Adipose tissue (tissue), 3 donors: ENCODE data around the gene DUSP1. TPM values are rescaled to one million over a fixed set of nuclear protein-coding genes. Genes with fewer than 3 reads are reported as not detected.

Experiments
- H3K27ac ChIP-seq: one replicate; pipeline ENCODE4 v1.5.1; 2013; ENCODE audit warnings: low read depth, low read length
- WGBS, 3 donors: extraction: QIAGEN DNeasy Blood & Tissue Kit; methylation state at CpG; one replicate each; pipeline ENCODE4 v1.1.7; 2013; 5-methylcytosine and 5-hydroxymethylcytosine counted together
- polyA plus RNA-seq, 3 donors: library from polyadenylated mRNA; stranded (reverse); fragments of 200-250 nt; gene quantifications; one replicate each; pipeline ENCODE4 v1.2.3, GENCODE V29; 2013
- donor health status: healthy with polysubstance abuse.
- donor health status: Bipolar disorder and iron deficiency.
- donor health status: healthy.

The DUSP1 gene
- polyA plus RNA-seq, 3 donors = 163 to 1,279 (median 758) TPM

DNA sequence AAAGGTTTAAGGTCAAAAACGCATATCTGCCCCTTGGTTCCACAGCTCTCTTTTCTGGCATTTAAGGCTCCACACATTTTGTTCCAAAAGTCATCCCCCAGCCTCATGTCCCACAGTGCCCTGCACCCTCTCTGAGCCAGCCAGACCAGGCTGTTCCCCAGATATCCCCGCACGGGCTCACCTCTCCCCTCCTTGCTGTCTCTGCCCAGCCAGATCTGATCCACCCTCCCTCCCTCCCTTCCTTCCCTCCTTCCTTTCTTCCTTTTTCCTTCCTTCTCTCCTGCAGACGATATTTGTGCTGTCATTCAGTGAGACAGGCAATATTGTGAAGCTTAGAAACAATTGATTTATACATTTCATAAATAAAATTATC is 37.0 kb downstream of the DUSP1 start:
- WGBS, 3 donors = 14 to 38% (median 21%) methylated on average over 4 of the region's 4 CpGs
- peak overlapping the region; percentile 93 for H3K27ac ChIP-seq

DNA sequence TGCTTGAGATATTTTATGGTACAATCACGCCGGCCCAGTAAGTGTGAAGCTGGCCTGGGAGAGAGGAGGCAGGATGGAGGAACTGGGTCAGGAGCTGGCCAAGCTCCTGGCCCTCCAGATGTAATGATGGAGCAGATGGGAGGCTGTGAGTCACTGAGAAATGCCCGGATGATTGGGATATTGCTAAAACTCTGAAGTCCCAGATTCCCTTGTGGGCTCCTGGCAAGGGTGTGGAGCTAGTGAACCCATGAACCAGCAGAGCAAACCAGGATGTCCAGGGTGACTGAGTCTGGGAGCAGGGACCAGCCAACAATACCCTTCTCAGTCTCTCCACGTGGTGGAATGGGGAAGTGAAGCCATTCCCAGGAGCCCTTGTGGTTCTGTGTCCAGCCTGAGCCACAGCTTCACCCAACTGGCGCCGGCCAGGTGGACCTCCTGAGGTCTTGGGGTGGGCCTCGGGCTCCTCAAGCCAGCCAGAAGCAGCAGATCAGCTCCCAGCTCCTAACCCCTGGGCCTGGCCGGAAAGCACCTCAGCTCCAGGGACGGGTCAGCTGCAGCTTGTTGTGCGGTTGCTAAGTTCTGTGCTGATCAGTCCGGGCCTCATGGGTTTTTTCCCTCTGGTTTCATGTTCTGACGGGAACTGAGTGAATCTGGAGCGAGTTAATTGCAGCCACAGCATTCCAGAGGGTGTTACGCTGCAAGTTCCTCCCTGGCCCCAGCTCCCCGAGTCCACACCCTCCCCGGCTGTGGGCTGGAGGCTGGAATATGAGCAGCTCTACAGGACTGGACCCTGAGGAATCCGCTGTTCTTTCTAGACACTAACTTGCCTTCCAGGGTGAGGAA is 37.6 kb downstream of the DUSP1 start:
- WGBS, 3 donors = 32 to 62% (median 43%) methylated on average over 17 of the region's 17 CpGs
- H3K27ac ChIP-seq = peak overlapping the region; percentile 93

DNA sequence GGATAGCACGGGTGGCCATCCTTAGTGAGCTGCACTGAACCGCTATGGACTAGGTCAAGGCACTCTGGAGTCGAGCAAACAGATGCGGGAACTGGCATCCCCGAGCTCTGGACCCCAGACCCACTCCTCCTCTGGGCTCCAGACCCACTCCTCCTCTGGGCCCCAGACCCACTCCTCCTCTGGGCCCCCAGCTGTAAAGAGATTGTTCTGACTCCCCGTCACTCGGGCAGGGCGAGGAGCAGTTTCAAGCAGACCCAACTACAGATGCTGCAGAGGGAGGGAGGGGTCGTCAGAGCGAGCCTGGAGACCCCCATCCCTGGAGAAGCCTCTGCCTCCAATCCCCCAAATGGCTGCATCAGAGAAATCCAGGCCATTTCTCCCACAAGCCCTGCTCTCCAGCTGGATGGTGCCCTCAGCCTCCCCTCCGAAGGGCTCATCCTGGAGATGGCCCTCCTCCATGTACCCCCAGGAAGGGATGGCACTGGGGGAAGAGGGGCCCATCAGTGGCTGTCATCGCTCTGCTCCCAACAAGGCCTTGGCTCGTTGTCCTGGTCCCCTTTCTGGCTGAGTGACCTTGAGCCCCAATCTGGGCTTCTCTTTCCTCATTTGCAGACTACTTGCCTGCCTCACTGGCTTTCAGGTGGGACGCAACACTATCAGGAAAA is 38.7 kb downstream of the DUSP1 start:
- 77 to 95% (median 92%) methylated on average over 14 of the region's 14 CpGs for WGBS, 3 donors

DNA sequence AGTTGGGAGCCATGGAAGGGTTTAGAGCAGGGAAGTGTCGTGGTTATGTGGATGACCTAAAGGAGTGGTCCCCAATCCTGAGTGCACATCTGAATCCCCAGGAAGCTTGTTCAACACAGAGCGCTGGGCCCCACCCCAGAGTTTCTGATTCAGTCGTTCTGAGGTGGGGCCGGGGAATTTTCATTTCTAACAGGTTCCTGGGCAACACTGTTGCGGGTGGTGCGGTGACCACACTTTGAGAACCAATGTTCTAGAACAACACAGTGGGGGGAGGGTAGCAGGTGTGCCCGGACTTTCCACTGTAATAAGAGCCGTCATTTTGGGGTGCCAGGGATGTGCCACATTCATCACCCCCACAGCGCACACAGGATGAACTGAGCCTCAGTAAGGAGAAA is 39.3 kb downstream of the DUSP1 start:
- WGBS, 3 donors = 84 to 88% (median 87%) methylated on average over 9 of the region's 9 CpGs

More for the DNA sequence above, 38.7 kb downstream of the DUSP1 start:
- H3K27ac ChIP-seq = peak overlapping the region; percentile 76

DNA sequence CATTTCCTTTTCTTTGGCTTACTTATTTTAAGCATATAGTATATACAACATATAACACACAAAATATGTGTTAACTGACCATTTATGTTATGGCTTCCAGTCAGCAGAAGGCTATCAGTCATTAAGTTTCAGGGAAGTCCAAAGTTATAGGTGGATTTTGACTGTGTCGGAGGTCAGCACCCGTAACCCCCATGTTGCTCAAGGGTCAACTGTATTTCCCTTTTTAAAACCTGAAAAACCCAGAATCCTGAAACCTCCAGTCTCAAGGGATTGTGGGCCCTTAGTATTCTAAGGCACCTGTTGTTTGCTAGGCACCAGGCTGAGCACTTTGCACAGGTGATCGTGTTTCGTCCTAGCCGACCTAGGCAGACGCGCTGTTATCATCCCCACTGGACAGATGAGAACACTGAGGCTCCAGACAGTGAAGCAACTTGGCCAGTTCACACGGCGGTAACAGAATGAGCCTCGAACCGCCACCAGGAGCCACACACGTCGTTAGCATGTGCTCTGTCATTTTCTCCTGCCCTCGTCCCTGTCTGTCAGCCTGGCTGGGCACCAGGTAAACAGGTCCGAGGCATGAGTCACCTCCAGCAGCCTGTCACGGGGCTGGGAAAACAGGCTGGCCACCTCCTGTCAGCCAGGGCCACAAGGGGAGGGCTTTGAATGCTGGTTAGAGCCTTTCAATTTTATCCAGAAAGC is 39.9 kb downstream of the DUSP1 start:
- 62 to 89% (median 86%) methylated on average over 16 of the region's 16 CpGs for WGBS, 3 donors
- H3K27ac ChIP-seq = no peak overlapping the region

More for the DNA sequence above, 39.3 kb downstream of the DUSP1 start:
- H3K27ac ChIP-seq = no peak overlapping the region

DNA sequence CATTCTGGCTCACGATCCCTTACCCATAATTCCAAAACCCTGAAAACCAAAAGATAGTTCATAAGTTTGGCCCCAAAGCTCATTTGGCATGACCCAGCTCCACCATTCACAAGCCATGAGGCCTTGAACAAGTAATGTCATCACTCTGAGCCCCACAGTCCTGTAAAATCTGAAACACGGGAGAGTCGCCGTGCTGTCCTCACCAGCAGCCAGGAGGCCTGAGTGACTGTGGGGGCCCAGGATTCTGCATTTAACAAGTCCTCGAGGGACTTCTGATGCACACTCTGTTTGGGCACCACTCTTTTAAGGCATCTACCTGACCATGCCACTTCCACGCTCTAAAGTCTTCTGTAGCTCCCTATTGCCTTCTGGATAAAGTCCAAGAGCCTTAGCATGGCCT is 40.8 kb downstream of the DUSP1 start:
- WGBS, 3 donors = 94 to 97% (median 95%) methylated on average over 6 of the region's 6 CpGs
- H3K27ac ChIP-seq = no peak overlapping the region

DNA sequence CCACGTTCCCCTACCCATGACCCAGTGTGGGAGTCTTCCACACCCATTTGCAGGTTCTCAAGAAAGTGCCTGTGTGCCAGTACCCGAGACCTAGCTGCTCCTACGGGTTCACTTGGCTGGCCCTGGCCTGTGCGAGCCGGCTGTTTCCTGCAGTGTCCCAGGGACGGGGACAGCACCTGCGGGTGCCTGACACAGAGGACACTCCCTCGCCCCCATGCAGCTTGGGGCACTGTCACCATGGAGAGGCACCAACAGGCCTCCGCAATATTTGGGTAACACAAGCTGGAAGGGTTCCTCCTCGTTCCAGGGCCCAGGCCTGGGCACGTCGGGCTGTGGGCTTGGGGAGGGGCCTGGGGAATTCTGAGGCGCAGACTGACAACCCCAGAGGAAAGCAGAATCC is 41.4 kb downstream of the DUSP1 start:
- WGBS, 3 donors = 87 to 96% (median 94%) methylated on average over 13 of the region's 13 CpGs
- H3K27ac ChIP-seq = no peak overlapping the region

DNA sequence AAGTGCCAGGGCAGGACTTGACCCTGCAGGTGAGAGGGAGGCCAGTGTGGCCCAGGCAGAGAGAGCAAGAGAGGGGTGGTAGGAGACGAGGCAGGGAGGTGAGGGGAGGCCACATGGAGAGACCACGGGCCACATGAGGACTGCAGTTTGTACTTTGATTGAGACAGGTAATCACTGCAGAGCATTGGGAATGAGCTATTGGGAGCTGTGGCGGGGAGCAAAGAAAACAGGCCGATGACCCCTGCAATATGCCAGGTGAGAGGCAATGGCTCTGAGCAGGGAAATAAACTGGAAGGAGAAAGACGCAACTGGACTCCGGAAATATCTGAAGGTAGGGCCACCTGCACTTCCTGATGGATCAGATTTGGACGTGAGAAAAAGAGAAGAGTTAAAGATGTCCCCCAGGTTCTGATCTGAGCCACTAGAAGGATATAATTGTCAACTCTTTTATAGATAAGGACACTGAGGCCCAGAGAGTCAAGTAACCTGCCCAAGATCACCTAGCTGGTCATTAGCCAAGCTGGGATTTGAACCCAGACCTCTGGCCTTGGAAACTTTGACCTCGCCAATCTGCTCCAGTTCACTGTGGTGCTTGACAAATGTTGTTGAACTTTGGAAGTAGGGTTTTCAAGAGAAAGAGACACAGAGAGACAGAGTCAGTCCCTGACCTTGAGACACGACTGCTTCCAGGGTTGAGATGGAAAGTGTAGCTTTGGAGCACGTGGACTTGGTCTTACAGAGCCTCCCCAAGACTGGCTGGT is 42.3 kb downstream of the DUSP1 start:
- H3K27ac ChIP-seq = no peak overlapping the region
- WGBS, 3 donors = 84 to 91% (median 87%) methylated on average over 10 of the region's 10 CpGs

DNA sequence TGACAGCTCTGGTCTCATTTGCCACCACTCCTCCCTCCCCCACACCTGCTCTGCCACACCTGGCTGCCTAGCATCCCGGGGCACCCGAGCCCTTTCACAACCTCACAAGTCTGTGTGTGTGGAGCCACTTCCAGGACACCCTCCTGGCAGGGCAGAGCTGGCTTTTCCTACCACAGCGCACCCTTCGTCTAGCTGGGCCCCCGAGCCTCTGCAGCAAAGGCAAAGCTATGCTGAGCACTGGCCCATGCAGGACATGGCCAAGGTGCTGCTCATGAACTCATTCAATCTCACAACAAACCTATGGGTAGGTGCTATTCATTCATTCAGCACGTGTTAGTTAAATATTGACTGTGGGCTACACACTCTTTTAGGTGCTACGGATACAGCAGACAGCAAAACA is 43.4 kb downstream of the DUSP1 start:
- 76 to 94% (median 92%) methylated on average over 7 of the region's 7 CpGs for WGBS, 3 donors
- H3K27ac ChIP-seq = no peak overlapping the region

DNA sequence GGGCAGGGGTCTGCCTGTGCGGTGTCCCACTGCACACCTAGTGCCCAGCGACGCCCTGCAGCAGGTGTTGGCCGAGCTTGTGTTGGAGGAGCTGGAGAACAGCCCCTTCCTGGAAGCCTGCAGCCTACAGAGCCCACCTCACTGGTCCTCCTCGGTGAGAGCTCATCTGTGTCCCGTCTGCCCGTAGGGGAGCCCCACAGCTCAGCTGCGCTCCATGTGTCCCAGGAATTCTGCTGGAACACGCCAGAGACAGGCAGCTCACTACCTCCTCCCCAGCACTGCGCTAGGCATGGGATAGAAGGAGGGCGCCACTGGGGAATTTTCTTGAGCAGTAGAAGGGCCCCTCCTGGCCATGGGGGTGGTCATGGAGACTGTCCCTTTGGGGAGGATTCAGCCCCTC is 44.0 kb downstream of the DUSP1 start:
- WGBS, 3 donors = 91 to 93% (median 92%) methylated on average over 11 of the region's 11 CpGs
- H3K27ac ChIP-seq = no peak overlapping the region

DNA sequence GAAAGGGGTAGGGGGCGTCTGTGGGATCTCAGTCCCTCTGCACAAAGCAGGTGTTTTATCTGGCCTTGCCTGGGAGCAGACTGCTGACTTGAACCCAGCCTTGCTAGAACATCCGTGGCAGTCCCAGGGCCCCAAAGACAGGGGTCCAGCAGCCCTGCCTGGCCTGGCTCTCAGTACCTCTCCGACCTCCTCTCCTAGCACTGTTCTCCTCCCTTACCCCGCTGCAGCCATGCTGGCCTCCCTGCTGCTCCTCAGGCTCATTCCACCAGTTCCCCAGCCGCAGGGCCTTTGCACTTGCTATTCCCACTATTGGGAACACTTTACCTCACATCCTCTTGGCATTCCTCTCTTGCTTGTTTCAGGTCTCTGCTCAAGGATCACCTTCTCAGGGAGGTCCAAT is 45.2 kb downstream of the DUSP1 start:
- 85 to 96% (median 93%) methylated on average over 4 to 5 of the region's 5 CpGs for WGBS, 3 donors
- no peak overlapping the region for H3K27ac ChIP-seq

DNA sequence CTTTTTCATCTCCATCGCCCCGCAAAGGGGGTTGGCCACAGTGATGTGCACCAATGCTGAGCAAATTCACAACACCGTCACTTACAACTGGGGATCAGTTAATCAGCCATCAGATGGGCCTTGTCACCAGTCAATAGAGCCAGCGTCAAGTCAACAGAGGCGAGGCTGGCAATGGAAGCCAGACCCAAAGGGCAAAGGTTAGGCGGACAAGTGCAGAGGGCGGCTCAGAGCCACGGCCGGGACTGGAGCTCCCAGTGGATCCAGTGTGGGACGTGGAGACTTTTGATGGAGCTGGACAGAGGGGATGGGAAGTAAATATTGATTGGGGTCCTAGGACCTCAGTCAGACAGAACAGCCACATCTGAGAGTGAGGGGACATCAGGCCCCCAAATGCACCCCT is 45.7 kb downstream of the DUSP1 start:
- whole genome bisulfite sequencing, 3 donors = 77 to 96% (median 94%) methylated on average over 10 of the region's 10 CpGs
- H3K27ac ChIP-seq = no peak overlapping the region

DNA sequence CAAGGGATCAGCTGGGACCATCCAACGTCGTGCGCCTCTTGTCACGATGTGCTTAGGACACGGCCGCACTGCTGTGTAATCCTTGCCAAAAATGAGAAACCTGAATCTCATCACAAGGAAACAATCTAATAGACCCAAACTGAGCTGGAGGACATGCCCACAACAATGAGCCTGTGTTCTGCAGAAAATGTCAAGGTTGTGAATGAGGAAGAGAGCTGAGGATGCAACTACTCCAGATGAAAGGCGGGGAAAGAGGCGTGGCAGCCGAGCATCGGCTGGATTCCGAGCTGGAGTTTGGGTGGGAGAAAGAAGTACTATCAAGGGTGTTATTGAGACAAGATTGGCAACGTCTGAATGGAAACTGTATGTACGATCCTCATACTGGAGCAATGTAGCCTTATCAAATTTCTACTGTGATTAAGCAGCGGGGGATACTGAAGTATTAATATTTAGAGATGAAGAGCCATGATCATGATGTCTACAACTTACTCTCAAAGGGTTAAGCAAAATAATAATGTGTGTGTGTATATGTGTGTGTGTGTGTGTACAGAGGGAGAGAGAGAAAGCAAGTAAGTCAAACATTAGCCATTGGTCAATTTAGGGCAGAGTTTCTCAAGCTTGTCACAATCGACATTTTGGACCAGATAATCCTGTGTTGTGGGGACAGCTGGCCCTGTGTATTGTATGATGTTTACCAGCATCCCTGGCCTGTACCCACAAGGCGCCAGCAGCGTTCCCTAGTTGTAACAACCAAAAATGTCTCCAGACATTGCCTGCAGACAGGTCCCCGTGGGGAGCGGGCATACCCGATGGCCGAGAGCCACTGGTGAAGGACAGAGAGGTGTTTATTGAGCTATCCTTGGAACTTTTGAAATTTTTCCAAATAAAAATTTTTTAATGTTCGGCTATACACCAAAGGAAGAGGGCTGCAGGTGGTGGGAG is 46.5 kb downstream of the DUSP1 start:
- no peak overlapping the region for H3K27ac ChIP-seq
- 41 to 82% (median 82%) methylated on average over 22 of the region's 22 CpGs for WGBS, 3 donors

DNA sequence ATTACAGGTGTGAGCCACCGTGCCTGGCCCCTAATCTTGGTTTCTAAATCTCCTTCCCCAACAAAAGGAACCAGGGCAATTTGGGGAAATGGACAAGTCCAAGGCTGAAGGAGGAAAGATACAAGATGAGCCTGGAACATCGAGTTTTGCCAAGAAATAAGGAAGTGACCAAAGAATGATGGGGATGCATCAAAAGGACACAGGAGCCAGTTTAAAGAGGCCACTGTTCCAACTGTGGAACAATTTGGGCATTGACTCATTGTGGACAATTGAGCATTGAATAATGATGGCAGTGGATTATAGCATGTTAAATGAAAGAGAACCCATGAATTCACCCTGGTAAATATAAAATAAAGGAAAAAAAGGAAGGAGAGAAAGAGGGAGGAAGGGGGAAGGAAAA is 47.5 kb downstream of the DUSP1 start:
- no peak overlapping the region for H3K27ac ChIP-seq
- WGBS, 3 donors = 64 to 72% (median 65%) methylated on average over 2 of the region's 2 CpGs

DNA sequence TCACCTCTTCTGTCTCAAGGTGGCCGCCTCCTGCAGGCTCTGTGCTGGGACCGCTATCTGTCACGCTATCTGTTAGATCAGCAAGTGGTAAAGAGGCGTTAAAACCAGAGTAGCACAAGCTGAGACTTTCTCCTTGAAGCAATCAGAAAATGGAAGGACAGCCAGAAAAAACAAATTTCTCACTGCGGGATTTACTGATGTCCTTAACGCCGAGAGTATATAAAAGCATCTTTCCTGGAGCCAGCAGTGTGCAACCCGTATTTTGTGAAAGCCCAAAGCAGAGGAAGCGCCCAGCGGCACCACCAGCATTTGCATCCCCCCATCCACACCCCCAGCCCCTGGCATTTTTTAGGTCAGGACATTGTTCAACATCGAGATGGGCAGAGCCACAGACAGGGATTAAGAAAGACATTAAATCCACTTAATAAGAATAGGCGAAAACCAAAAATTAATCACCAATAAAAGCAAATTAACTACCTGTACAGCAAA is 48.6 kb downstream of the DUSP1 start:
- 63 to 70% (median 68%) methylated on average over 12 of the region's 12 CpGs for WGBS, 3 donors

DNA sequence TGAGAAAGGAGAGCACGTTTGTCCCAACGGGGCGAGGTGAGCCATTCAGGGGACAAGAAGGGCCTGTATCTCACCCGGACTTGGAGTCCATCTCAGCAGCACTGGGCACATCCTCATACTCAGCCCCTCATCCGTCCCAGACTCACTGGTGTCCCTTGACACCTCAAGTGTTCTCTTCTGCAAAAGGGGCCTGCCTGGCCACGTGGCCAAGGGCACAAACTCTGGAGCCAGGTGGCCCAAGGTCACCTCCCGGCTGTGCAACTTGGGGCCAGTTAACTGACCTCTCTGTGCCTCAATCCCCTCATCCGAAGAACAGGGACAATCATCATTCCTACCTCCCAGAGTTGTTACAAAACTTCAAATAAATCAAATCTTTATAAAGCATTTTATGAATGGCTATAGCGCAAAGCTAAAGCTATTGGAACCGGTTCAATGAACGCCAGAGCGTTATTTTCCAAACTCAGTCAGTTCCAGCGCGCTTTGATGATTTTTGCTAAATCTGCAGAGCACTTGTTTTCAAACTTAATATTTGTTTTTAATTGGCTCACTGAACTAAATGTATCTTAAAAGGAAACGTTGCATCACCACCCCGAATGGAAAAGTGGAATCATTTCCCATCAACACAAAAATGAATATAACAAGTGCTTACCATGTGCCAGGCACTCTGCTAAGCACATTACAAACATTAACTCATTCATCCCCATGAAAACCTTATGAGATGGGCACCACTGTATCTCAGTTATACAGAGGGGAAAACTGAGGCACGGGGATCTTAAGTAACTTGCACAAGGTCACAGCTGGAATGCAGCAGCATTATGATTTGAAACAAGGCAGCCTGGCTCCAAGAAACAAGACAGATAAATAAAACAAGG is 49.3 kb downstream of the DUSP1 start:
- 31 to 53% (median 48%) methylated on average over 17 of the region's 17 CpGs for WGBS, 3 donors
- H3K27ac ChIP-seq = no peak overlapping the region

More for the DNA sequence above, 48.6 kb downstream of the DUSP1 start:
- no peak overlapping the region for H3K27ac ChIP-seq
